GM12878 (cell line): ENCODE measurements around the gene CYB5D1. TPM values are rescaled to one million over a fixed set of nuclear protein-coding genes. Genes with fewer than 3 reads are reported as not detected.

Experiments used
- CBX3 ChIP-seq: fragments of 200-600 bp; sonication (generic); IDR thresholded peaks from 2 replicates; pipeline ENCODE4 v1.6.1; 2016; ENCODE audit warnings: low read depth, borderline replicate concordance
- CUX1 ChIP-seq: IDR thresholded peaks from 2 replicates; pipeline ENCODE4 v1.6.1; 2012; ENCODE audit warnings: improper control_type of control experiment, low read depth, low read length; ENCODE audit not compliant: insufficient replicate concordance
- DPF2 ChIP-seq: fragments of 450-650 bp; IDR thresholded peaks from 2 replicates; pipeline ENCODE4 v1.6.1; 2017; ENCODE audit warnings: mild to moderate bottlenecking
- IKZF2 ChIP-seq, 2 experiments: fragments of 450-650 bp; IDR thresholded peaks; 2 replicates each; pipeline ENCODE4 v1.6.1; 2017; ENCODE audit warnings: mild to moderate bottlenecking in 2 of 2, moderate library complexity in 2 of 2
- MEF2B ChIP-seq: fragments of 450-650 bp; IDR thresholded peaks from 2 replicates; pipeline ENCODE4 v1.6.1; 2018; ENCODE audit warnings: mild to moderate bottlenecking, moderate library complexity; ENCODE audit not compliant: partially characterized antibody, poor library complexity, severe bottlenecking
- NBN ChIP-seq: fragments of 450-650 bp; IDR thresholded peaks from 2 replicates; pipeline ENCODE4 v1.6.1; 2016
- POLR2AphosphoS5 ChIP-seq: IDR thresholded peaks from 2 replicates; pipeline ENCODE4 v1.6.1; 2011; ENCODE audit warnings: mild to moderate bottlenecking, low read length, inconsistent platforms
- SMAD1 ChIP-seq: fragments of 450-650 bp; IDR thresholded peaks from 2 replicates; pipeline ENCODE4 v1.6.1; 2018; ENCODE audit warnings: mild to moderate bottlenecking, low read depth; ENCODE audit not compliant: partially characterized antibody
- SMARCA5 ChIP-seq: fragments of 450-650 bp; IDR thresholded peaks from 2 replicates; pipeline ENCODE4 v1.6.1; 2017; ENCODE audit warnings: mild to moderate bottlenecking
- TCF3 ChIP-seq: IDR thresholded peaks from 2 replicates; pipeline ENCODE4 v1.6.1; 2012; ENCODE audit warnings: low read depth, mild to moderate bottlenecking, low read length, borderline replicate concordance; ENCODE audit not compliant: insufficient read depth
- ZNF217 ChIP-seq: fragments of 450-650 bp; IDR thresholded peaks from 2 replicates; pipeline ENCODE4 v1.6.1; 2017; ENCODE audit warnings: antibody characterized with exemption, mild to moderate bottlenecking
- ZNF24 ChIP-seq: fragments of 450-650 bp; IDR thresholded peaks from 2 replicates; pipeline ENCODE4 v1.6.1; 2017; ENCODE audit warnings: antibody characterized with exemption, mild to moderate bottlenecking
- polyA plus RNA-seq, 11 experiments: library from polyadenylated mRNA; depleted of rRNA in 4 of 11; unstranded in 6 of 11; stranded (reverse) in 5 of 11; fragments of >200 nt; fragmentation: Nextera tagmentation in 4 of 11; fragmentation: Illumina TruSeq in 1 of 11; extraction: Ambion mirVana in 4 of 11; extraction: Trizol in 1 of 11; gene quantifications; 1 replicate in 1 of 11; 2 replicates in 10 of 11; pipeline versions ENCODE4 v1.2.1 to v1.2.3, GENCODE V29; 2011 to 2016; ENCODE audit warnings: inconsistent platforms in 2 of 11, missing spikeins in 2 of 11, low read depth in 1 of 11
- total RNA-seq, 4 experiments: library from RNA; depleted of rRNA in 3 of 4; stranded (reverse); fragments of >200 nt in 3 of 4; fragmentation: Illumina TruSeq in 1 of 4; extraction: Trizol in 1 of 4; gene quantifications; 2 replicates each; pipeline versions ENCODE4 v1.2.1 to v1.2.3, GENCODE V29; 2013 to 2021
- TF ChIP-seq, protein P1 (sequence below): fragments of 450-650 bp; IDR thresholded peaks from 2 replicates; pipeline ENCODE4 v1.6.1; 2017; ENCODE audit warnings: antibody characterized with exemption, mild to moderate bottlenecking, moderate library complexity
- TF ChIP-seq, protein P2 (sequence below): fragments of 450-650 bp; IDR thresholded peaks from 2 replicates; pipeline ENCODE4 v1.6.1; 2017; ENCODE audit warnings: mild to moderate bottlenecking, moderate library complexity
- TF ChIP-seq, protein P3 (sequence below): fragments of 450-650 bp; IDR thresholded peaks from 2 replicates; pipeline ENCODE4 v1.6.1; 2016; ENCODE audit warnings: mild to moderate bottlenecking

Gene CYB5D1
- total and polyA plus RNA-seq, 10 of the 15 experiments (the other 5 are each of a cell fraction or from before 2014, with no cell fraction given): 1.6 to 8.7 (median 6.4) TPM

GRCh38 chr17:7883781-7884386 is 26.1 kb downstream of the CYB5D1 start (continued):
- TF ChIP-seq, protein P1, sequence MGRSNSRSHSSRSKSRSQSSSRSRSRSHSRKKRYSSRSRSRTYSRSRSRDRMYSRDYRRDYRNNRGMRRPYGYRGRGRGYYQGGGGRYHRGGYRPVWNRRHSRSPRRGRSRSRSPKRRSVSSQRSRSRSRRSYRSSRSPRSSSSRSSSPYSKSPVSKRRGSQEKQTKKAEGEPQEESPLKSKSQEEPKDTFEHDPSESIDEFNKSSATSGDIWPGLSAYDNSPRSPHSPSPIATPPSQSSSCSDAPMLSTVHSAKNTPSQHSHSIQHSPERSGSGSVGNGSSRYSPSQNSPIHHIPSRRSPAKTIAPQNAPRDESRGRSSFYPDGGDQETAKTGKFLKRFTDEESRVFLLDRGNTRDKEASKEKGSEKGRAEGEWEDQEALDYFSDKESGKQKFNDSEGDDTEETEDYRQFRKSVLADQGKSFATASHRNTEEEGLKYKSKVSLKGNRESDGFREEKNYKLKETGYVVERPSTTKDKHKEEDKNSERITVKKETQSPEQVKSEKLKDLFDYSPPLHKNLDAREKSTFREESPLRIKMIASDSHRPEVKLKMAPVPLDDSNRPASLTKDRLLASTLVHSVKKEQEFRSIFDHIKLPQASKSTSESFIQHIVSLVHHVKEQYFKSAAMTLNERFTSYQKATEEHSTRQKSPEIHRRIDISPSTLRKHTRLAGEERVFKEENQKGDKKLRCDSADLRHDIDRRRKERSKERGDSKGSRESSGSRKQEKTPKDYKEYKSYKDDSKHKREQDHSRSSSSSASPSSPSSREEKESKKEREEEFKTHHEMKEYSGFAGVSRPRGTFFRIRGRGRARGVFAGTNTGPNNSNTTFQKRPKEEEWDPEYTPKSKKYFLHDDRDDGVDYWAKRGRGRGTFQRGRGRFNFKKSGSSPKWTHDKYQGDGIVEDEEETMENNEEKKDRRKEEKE: no peak
- TF ChIP-seq, protein P2, sequence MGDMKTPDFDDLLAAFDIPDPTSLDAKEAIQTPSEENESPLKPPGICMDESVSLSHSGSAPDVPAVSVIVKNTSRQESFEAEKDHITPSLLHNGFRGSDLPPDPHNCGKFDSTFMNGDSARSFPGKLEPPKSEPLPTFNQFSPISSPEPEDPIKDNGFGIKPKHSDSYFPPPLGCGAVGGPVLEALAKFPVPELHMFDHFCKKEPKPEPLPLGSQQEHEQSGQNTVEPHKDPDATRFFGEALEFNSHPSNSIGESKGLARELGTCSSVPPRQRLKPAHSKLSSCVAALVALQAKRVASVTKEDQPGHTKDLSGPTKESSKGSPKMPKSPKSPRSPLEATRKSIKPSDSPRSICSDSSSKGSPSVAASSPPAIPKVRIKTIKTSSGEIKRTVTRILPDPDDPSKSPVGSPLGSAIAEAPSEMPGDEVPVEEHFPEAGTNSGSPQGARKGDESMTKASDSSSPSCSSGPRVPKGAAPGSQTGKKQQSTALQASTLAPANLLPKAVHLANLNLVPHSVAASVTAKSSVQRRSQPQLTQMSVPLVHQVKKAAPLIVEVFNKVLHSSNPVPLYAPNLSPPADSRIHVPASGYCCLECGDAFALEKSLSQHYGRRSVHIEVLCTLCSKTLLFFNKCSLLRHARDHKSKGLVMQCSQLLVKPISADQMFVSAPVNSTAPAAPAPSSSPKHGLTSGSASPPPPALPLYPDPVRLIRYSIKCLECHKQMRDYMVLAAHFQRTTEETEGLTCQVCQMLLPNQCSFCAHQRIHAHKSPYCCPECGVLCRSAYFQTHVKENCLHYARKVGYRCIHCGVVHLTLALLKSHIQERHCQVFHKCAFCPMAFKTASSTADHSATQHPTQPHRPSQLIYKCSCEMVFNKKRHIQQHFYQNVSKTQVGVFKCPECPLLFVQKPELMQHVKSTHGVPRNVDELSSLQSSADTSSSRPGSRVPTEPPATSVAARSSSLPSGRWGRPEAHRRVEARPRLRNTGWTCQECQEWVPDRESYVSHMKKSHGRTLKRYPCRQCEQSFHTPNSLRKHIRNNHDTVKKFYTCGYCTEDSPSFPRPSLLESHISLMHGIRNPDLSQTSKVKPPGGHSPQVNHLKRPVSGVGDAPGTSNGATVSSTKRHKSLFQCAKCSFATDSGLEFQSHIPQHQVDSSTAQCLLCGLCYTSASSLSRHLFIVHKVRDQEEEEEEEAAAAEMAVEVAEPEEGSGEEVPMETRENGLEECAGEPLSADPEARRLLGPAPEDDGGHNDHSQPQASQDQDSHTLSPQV: no peak
- no peak for TF ChIP-seq ZNF217
- peak; percentile 5 for TF ChIP-seq MEF2B
- TF ChIP-seq, protein P3, sequence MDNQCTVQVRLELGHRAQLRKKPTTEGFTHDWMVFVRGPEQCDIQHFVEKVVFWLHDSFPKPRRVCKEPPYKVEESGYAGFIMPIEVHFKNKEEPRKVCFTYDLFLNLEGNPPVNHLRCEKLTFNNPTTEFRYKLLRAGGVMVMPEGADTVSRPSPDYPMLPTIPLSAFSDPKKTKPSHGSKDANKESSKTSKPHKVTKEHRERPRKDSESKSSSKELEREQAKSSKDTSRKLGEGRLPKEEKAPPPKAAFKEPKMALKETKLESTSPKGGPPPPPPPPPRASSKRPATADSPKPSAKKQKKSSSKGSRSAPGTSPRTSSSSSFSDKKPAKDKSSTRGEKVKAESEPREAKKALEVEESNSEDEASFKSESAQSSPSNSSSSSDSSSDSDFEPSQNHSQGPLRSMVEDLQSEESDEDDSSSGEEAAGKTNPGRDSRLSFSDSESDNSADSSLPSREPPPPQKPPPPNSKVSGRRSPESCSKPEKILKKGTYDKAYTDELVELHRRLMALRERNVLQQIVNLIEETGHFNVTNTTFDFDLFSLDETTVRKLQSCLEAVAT: peak; percentile 61; the same call in 1 of the 2 replicates
- no peak for TF ChIP-seq CBX3
- TF ChIP-seq TCF3: no peak
- TF ChIP-seq ZNF24: no peak
- TF ChIP-seq POLR2AphosphoS5: 0 out of 2 replicates have a peak, but pooled peaks have one; percentile 33
- peak in 1 of 2 experiments; percentile 20; a peak in 1 of 4 replicates for TF ChIP-seq IKZF2 (IDR thresholded peaks at IDR 0.05)
- TF ChIP-seq CUX1: no peak
- no peak for TF ChIP-seq SMAD1
- no peak for TF ChIP-seq DPF2
- peak; percentile 78 for TF ChIP-seq NBN
- no peak for TF ChIP-seq SMARCA5
